ENCODE data around the gene GRIN2C.

The GRIN2C gene

GRCh38 chr17:74800531-74800930 is 59.2 kb downstream of the GRIN2C start:
- TF ChIP-seq, protein P1, sequence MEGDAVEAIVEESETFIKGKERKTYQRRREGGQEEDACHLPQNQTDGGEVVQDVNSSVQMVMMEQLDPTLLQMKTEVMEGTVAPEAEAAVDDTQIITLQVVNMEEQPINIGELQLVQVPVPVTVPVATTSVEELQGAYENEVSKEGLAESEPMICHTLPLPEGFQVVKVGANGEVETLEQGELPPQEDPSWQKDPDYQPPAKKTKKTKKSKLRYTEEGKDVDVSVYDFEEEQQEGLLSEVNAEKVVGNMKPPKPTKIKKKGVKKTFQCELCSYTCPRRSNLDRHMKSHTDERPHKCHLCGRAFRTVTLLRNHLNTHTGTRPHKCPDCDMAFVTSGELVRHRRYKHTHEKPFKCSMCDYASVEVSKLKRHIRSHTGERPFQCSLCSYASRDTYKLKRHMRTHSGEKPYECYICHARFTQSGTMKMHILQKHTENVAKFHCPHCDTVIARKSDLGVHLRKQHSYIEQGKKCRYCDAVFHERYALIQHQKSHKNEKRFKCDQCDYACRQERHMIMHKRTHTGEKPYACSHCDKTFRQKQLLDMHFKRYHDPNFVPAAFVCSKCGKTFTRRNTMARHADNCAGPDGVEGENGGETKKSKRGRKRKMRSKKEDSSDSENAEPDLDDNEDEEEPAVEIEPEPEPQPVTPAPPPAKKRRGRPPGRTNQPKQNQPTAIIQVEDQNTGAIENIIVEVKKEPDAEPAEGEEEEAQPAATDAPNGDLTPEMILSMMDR (IDR thresholded peaks at IDR 0.05; ENCODE audit: low read depth, low read length), result no peak
- DNase-seq (ENCODE audit: extremely low read depth, low read depth), result no peak

- no peak for DNase-seq (ENCODE audit: extremely low read depth, low read depth)
- TF ChIP-seq, protein P1 (IDR thresholded peaks at IDR 0.05; ENCODE audit: low read depth, low read length), result no peak
Observed at GRCh38 chr17:74799097-74799496, 60.6 kb downstream of the GRIN2C start.

DNA sequence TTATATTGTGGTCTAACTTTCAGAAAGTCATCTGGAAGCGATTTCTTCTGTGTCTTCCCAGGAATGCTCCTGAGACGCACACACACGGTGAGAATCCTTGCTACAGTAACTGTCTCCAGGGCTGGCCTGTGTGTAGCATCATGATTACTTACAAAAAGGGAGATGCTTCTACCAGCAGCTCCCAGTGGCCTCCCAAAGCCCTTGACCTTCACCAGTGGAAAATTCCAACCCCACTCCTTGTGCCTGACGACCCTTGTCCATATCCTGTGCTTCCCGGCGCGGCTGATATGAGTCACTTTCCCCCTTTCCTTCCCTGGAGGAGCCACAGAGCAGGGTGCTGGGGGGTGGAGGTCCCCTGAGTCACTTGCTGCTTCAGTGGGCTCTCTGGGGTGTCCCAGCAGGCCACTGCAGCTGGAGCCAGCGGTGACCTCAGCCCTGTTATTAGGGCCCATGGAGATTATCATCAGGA is 61.4 kb downstream of the GRIN2C start:
- TF ChIP-seq, protein P1 (IDR thresholded peaks at IDR 0.05; ENCODE audit: low read depth, low read length), result no peak
- no peak for DNase-seq (ENCODE audit: extremely low read depth, low read depth)

GRCh38 chr17:74797824-74798223 is 61.9 kb downstream of the GRIN2C start:
- TF ChIP-seq, protein P1 (IDR thresholded peaks at IDR 0.05; ENCODE audit: low read depth, low read length), result no peak

GRCh38 chr17:74796866-74797265 is 62.8 kb downstream of the GRIN2C start:
- DNase-seq (ENCODE audit: extremely low read depth, low read depth), result no peak
- TF ChIP-seq, protein P1 (IDR thresholded peaks at IDR 0.05; ENCODE audit: low read depth, low read length), result no peak

More at GRCh38 chr17:74797824-74798223, 61.9 kb downstream of the GRIN2C start:
- DNase-seq (ENCODE audit: extremely low read depth, low read depth), result no peak

- no peak for DNase-seq (ENCODE audit: extremely low read depth, low read depth)
- TF ChIP-seq, protein P1 (IDR thresholded peaks at IDR 0.05; ENCODE audit: low read depth, low read length), result no peak
Observed at GRCh38 chr17:74796211-74796610, 63.5 kb downstream of the GRIN2C start.

GRCh38 chr17:74795327-74796020 is 64.2 kb downstream of the GRIN2C start:
- DNase-seq (ENCODE audit: extremely low read depth, low read depth), result no peak
- TF ChIP-seq, protein P1 (IDR thresholded peaks at IDR 0.05; ENCODE audit: low read depth, low read length), result no peak
